Smooth muscle cell of the coronary artery (primary cell): ENCODE measurements around the gene SWAP70. TPM values are rescaled to one million over a fixed set of nuclear protein-coding genes. Genes with fewer than 3 reads are reported as not detected.

Experiments
- total RNA-seq: library from RNA; depleted of rRNA; stranded (reverse); fragments of >200 nt; gene quantifications from 2 replicates; pipeline ENCODE4 v1.2.3, GENCODE V29; 2014; ENCODE audit warnings: low replicate concordance

SWAP70 gene
- 28.5 and 80.1 TPM in 2 replicates for total RNA-seq

DNA sequence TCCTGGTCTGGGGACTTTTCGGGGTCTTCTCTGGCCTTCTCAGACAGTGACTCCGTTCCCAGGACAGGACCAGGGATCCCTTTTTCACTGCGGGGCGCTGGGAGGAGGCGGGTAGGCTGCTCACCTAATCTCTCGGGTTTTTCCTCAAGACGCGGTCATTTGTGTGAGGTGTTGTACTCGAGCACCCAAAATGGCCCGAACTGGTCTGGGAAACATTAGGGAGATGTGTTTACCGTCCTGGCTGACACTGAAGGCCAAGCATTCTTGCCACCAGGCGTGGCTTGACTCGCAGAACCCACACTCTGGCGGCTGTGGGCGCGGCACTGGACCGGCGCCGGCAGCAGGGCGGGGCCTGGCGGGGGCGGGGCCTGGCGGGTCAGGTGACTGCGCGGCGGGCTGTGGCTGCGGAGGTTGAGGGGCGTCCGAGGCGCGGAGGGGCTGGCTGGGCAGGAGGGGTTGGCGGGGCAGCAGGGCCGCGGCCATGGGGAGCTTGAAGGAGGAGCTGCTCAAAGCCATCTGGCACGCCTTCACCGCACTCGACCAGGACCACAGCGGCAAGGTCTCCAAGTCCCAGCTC is at the start of gene SWAP70:
SWAP70 (plus strand) TSS at position 379 of the 577 bp plus-strand sequence; CDS start at position 482, 103 bp downstream.

Other genes starting within 250 kb of the SWAP70 start
- gene ZNF143, start 203.1 kb upstream of the SWAP70 start, total RNA-seq, result 26.7 and 73.7 TPM in 2 replicates
- 27.0 and 33.3 TPM in 2 replicates for gene WEE1, start 90.4 kb upstream of the SWAP70 start, total RNA-seq